BE2C (cell line): Measurements from ENCODE around the gene HES3.
"Not testable (repeated sequence)": the region's sequence is repeated elsewhere in the genome, so short reads cannot be mapped to it uniquely, and the experiment has no call there.

Experiments
- DNase-seq: peaks from one replicate; pipeline ENCODE4 v3.0.0-alpha.2; 2020
- H3K27me3 ChIP-seq: fragments of 250-450 bp; sonication (Bioruptor Pico); 2 replicates; pipeline ENCODE4 v1.5.1; 2020; ENCODE audit warnings: mild to moderate bottlenecking
- H3K36me3 ChIP-seq: fragments of 250-450 bp; sonication (Bioruptor Pico); 2 replicates; pipeline ENCODE4 v1.5.1; 2020; ENCODE audit warnings: mild to moderate bottlenecking
- H3K4me1 ChIP-seq: fragments of 250-450 bp; sonication (Bioruptor Pico); 2 replicates; pipeline ENCODE4 v1.5.1; 2020
- H3K4me3 ChIP-seq: 2 replicates; pipeline ENCODE4 v1.5.1; 2011; ENCODE audit warnings: low read depth, low read length
- H3K9me3 ChIP-seq: fragments of 250-450 bp; sonication (Bioruptor Pico); 2 replicates; pipeline ENCODE4 v1.5.1; 2020
- TF ChIP-seq, protein P1 (sequence below): IDR thresholded peaks from 2 replicates; pipeline ENCODE4 v1.5.1; 2012; ENCODE audit warnings: mild to moderate bottlenecking, low read depth, low read length

Gene HES3

GRCh38 chr1:6218375-6219164 lies 25.4 kb upstream of the HES3 start:
- DNase-seq, result no peak
- H3K9me3 ChIP-seq, result no peaks in the 10 kb centered on the region
- TF ChIP-seq, protein P1, sequence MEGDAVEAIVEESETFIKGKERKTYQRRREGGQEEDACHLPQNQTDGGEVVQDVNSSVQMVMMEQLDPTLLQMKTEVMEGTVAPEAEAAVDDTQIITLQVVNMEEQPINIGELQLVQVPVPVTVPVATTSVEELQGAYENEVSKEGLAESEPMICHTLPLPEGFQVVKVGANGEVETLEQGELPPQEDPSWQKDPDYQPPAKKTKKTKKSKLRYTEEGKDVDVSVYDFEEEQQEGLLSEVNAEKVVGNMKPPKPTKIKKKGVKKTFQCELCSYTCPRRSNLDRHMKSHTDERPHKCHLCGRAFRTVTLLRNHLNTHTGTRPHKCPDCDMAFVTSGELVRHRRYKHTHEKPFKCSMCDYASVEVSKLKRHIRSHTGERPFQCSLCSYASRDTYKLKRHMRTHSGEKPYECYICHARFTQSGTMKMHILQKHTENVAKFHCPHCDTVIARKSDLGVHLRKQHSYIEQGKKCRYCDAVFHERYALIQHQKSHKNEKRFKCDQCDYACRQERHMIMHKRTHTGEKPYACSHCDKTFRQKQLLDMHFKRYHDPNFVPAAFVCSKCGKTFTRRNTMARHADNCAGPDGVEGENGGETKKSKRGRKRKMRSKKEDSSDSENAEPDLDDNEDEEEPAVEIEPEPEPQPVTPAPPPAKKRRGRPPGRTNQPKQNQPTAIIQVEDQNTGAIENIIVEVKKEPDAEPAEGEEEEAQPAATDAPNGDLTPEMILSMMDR, result no peak
- H3K27me3 ChIP-seq, result no peaks in the 10 kb centered on the region
- H3K4me1 ChIP-seq, result no peaks in the 10 kb centered on the region
- no peak overlapping the region for H3K4me3 ChIP-seq
- H3K36me3 ChIP-seq, result peaks cover 6% of the 10 kb centered on the region

- H3K27me3 ChIP-seq, H3K4me3 ChIP-seq, H3K9me3 ChIP-seq, DNase-seq, H3K4me1 ChIP-seq: not testable (repeated sequence)
- peaks cover 14% of the 10 kb centered on the region for H3K36me3 ChIP-seq
Measured at GRCh38 chr1:6219641-6220040, 24.3 kb upstream of the HES3 start.

DNA sequence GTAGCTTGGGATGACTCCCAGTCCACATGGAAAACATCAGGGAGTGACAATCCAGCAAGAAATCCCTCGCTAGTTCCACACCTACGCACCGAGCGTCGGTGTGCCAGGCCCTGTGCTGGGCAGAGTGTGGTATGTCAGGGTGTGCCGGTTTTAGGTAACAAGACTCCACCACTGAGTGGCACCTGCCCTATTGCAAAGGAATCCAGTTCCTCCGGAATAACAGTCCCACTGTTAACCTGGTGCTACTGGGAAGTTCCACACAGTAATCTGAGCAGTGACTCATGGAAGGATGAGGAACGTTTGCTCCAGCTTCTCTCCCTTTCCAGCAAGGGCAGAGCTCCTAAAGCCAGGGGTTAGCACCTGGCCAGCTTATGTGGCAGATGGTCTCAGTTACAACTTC lies 23.7 kb upstream of the HES3 start:
- Histone ChIP-seq H3K4me3 (no peak overlapping the region), H3K4me1 (no peaks in the 10 kb centered on the region), H3K36me3 (peaks cover 20% of the 10 kb centered on the region), H3K27me3 (no peaks in the 10 kb centered on the region), H3K9me3 (no peaks in the 10 kb centered on the region)
- DNase-seq, result no peak
- TF ChIP-seq, protein P1, result no peak

GRCh38 chr1:6221210-6221784 lies 22.7 kb upstream of the HES3 start:
- peaks cover 23% of the 10 kb centered on the region for H3K36me3 ChIP-seq

GRCh38 chr1:6222636-6223035 lies 21.3 kb upstream of the HES3 start:
- H3K4me1 ChIP-seq, result no peaks in the 10 kb centered on the region
- peaks cover 23% of the 10 kb centered on the region for H3K36me3 ChIP-seq
- no peak overlapping the region for H3K4me3 ChIP-seq
- H3K27me3 ChIP-seq, result no peaks in the 10 kb centered on the region
- H3K9me3 ChIP-seq, result no peaks in the 10 kb centered on the region
- TF ChIP-seq, protein P1, result no peak
- no peak for DNase-seq

More at GRCh38 chr1:6221210-6221784, 22.7 kb upstream of the HES3 start:
- Histone ChIP-seq H3K27me3 (no peaks in the 10 kb centered on the region), H3K9me3 (no peaks in the 10 kb centered on the region), H3K4me3 (no peak overlapping the region), H3K4me1 (no peaks in the 10 kb centered on the region)
- no peak for DNase-seq
- TF ChIP-seq, protein P1, result no peak

- TF ChIP-seq, protein P1, result no peak
- H3K4me1 ChIP-seq, result no peaks in the 10 kb centered on the region
- DNase-seq, result no peak
- H3K4me3 ChIP-seq, result no peak overlapping the region
- H3K27me3 ChIP-seq, result no peaks in the 10 kb centered on the region
- peaks cover 23% of the 10 kb centered on the region for H3K36me3 ChIP-seq
- H3K9me3 ChIP-seq, result no peaks in the 10 kb centered on the region
Measured at GRCh38 chr1:6223617-6224016, 20.4 kb upstream of the HES3 start.
